ENCODE data around the gene DYNC1H1.

GRCh38 chr14:102015771-102016170 is 51.4 kb downstream of the DYNC1H1 start:
- TF ChIP-seq CTCF (conservative IDR thresholded peaks at IDR 0.05; ENCODE audit: low read depth, low read length): no peak
- TF ChIP-seq EZH2 (IDR thresholded peaks at IDR 0.05; ENCODE audit: low read length, unreplicated experiment): no peak
